GM11168 (cell line): ENCODE results near the gene COMMD6.

Experiments used
- in situ Hi-C: fragments of 300-500 bp; cut with MboI; formaldehyde crosslinking; loops from one replicate; pipeline ENCODE4 v1.12.0; 2022; ENCODE audit warnings: low sequenced_read_pairs; ENCODE audit not compliant: unreplicated experiment

Gene COMMD6

DNA sequence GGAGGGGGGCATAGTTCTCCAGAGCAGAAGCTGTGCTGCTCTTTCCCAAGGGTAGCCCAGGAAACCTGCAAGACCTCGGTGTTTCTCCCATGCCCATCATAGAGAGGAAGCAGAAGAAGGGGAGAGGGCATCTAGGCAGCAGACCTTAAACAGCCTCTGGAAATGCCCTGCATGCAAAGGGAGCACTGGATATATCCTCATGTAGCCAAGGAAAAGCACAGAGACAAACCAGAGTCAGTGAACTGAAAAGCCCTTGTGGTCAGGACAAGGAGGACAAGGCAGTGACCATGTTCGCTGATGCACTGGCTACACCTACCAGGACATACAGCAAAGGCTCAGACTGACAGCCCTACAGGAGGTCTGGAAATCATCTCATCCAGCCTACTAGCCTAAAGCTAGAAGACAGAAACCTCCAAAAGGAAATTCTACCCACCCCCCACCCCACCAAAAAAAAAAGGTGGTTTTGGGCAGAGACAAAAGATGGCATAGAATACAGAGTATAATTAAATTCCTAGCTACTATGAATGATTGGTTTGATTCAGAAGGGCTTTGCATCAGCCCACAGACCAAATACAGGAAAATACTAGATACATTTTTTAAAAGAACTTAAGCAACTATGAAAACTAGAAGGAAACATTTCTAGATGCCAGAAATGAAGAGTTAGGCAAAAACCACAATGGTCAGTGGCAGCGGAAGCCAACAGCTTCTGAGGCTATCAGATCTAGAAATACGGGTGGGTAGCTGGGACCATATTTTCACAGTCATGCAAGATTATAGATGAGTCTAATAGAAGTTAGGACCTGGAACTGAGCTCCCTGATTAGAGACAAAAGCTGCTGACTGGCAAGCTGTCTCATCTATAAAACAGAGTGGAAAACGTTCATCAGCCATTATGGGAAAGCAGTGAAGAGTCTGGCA, 51.2 kb downstream of the COMMD6 start:
- in situ Hi-C loops = no loop called here

DNA sequence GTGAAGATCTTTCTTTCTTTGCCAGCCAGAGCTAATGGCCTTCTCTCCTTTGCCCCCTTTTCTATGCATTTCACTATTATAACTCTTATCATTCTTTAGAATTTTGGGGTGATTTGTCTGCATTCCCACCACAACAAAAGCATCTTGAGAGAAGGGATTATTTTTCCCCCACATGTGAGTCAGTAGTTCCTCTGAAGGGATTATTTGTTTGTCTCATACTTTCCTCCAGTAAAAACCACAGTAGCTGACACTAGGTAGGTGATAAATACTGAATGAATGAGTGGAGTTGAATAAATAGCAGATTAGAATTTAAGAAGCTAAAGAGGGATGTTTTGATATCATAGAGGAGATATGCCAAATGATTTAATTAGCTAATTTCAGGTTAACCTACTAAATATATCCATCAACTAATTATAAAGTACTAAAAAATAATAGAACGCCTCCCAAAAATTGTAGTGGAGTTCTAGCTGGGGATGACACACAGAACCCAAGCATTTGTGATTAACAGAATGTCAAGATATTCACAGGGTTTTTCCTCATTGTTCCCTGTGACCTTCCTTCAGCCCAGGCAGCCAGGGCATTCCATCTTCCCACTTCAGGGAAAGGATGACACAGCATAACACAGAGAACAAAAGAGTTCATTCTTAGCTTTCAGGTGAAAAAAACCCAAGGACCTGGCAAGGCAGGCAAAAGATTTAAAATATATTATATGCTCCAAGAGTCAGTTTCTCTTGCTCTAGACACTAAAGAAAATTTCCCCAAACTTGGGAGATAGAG, 52.2 kb downstream of the COMMD6 start:
- in situ Hi-C loops = no loop called here

DNA sequence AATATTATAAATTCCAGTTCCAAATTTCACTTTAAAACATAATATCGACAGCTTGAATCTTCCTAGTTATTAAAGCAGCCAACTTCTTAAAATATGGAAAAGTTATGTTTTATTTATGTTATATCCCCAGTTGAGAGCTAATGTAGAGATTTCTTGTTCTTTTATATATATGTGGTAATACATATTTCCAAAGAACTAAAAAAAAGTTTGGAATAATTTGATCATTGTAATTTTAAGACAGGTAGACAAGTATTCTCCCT, 54.9 kb downstream of the COMMD6 start:
- in situ Hi-C loops = no loop called here

DNA sequence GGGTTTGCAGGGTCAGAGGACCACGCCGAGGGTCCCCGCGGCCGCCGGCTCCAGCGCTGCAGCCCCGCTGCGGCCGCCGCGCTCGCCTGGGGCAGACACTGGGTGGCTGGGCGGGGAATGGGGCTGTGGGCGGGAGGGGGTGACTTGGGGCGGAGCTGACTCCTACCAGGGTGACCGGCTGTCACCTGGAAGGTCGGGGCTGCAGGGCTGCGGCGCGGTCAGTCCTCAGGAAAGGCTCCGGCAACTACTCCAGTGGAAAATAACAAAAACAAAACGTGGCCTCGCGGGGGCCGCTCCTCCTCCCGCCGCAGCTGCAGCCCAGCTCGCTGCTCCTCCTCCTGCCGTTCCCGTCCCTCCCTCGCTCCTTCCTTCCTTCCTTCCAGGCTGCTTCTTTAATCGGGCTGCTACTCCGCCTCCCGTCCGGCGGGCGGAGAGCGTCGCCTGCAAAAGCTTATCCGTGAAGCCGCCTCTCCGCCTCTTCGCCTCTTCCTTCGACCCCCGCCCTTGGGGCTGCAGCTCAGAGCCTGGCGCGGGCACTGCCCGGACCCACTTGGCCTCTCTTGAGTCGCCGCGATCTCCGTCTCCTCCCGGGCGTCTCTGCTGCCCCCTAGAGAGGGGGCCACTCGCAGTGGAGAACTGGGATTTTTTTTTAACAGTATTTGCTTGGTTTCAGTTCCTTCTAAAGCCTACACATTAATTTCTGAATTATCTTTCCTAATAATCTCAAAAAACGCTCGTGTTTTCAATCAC, 55.4 kb downstream of the COMMD6 start, which contains the start of gene TBC1D4:
TSS of gene TBC1D4 (minus strand) at position 100 of the 750 bp plus-strand sequence. CDS start 402 bp downstream, outside the sequence.
- in situ Hi-C loops = no loop called here

DNA sequence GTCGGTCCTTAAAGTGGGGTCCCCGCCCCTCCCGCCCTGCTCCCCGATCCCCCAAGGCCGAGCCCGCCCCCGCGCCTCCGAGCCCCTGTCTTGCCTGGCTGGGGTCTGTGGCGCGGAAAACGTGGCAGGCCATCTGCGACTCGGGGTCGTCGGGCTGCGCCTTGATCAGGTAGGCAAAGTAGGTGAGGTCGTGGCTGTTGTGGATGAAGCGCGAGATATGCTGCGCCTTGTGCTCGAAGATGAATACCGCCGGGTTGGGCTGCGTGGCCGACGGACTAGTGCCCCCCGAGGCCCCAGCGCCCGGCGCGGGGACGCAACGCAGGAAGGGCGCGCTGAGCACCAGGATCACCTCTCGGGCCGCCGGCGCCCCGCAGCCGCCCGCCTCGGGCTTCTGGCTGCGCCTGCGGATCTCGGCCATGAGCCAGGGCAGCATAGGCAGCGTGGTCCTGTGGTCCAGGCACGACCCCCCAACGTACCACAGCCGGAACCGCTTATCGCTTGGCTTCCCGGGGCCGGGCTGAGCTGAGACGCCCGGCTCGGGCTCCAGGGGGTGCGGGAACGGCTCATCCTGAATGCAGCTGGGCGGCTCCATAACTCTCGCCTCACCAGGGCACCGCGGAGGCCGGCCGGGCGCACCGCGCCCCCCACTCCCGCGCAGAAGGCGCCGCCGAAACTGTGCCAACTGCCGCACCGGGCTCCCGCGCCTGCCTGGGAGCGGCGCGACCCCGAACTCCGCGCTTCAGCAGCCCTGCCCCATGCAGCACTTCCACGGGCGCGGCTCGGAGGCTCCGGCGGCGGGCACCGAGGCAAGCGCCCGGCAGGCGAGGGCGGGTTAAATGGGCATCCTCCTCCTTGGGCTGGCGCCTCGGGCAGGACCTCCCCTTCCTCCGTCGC, 56.2 kb downstream of the COMMD6 start:
- in situ Hi-C loops = no loop called here

DNA sequence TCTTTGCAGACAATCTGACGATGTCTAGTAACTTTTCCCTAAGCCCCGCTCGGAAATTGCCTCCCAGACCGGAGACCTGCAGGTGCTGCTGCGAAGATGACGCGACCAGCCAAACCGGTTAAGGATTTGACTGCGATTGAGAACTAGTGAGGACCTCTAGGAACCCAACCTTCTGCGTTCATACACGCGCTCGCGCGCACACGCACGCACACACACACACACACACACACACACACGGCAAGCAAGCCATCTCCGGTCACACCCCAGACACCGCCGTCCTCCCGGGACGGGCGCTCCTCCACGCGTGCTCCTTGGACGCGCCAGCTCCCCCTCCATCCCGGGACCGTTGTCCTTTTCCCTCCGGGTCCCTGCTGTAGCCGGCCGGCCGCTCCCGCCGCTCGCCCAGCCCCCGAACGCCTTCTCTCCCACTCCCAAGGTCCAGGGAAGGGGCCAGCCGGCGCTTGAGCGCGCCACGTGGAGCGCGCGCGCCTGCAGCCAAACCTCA, 56.9 kb downstream of the COMMD6 start:
- in situ Hi-C loops = no loop called here

DNA sequence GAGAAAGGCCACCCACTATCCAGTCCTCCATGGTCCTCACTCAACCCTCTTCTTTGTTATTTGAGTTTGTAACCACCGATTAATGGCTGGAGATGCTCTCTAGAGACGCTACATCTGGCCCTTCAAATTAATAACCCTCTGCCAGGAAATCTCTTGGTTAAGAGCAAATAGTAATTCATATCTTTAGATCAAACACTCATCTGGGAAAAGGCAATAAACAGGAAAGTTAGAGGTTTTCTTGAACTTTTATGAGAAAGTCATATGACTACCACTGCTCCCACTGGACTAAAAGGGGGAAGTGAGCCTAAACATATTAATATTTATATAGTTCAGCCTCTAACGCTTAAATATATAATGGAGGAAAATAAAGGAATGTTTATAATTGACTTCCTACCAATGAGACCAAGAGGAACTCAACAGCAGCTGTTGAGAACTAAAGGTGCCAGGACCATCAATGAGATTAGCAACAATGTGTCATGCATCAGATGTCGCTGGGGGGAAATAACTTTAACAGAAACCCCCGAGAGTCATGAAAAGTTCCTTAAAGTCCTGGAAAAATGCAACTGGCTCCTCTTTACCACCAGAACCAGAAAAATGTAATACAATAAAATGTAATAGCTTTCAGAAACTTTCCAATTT, 58.4 kb downstream of the COMMD6 start:
- in situ Hi-C loops = loop anchor here (10.0 kb wide), 1 partner anchor 104 kb away; no protein-coding TSS in a partner anchor

DNA sequence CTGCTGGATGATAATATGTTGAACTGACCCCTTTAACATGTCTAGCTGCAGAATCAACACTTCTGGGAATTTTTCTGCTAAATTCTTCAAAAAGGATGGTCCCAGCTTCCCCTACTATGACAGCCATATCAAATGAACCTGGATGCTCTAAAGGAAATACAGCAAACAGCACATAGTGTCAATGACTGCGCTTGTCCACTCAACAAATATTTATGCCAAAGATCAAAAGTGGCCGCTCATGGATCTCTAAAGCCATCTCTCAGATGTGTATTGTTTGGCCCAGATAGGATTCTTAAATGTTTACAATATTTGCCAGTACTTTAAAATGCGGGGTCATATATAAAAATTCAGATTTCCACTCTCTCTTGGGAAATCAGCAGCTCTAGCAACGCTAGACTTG, 59.0 kb downstream of the COMMD6 start:
- in situ Hi-C loops = loop anchor here (10.0 kb wide), 1 partner anchor 104 kb away; no protein-coding TSS in a partner anchor
